Measurements from ENCODE around the gene PTPRC. TPM values are rescaled to one million over a fixed set of nuclear protein-coding genes. Genes with fewer than 3 reads are reported as not detected.
A peak's percentile ranks its signal among the peaks of the same experiment; 100 is the strongest.

Gene PTPRC
- total and polyA plus RNA-seq, 5 donors from 2014 or later: 946 to 1,099 (median 1,070) TPM

GRCh38 chr1:198656500-198656932 lies 17.7 kb downstream of the PTPRC start:
- Histone ChIP-seq H3K27me3 (ENCODE audit: control insufficient read depth, insufficient read depth, low read length) (no peaks in the 10 kb centered on the region), H3K27ac (ENCODE audit: insufficient read depth, low read length, poor library complexity, severe bottlenecking) (peak overlapping the region; percentile 97), H3K4me1 (ENCODE audit: control insufficient read depth, insufficient read depth, low read length, poor library complexity, severe bottlenecking) (peaks cover 89% of the 10 kb centered on the region), H3K36me3 (ENCODE audit: control insufficient read depth, insufficient read depth, low read length) (peaks cover 25% of the 10 kb centered on the region), H3K9me3 (ENCODE audit: control insufficient read depth in 2 of 2, low read length in 2 of 2) (no peaks in the 10 kb centered on the region), H3K4me3 (ENCODE audit: low read depth, low read length) (peak overlapping the region; percentile 100)
- peak; percentile 64 to 70 for ATAC-seq (ENCODE audit: low read depth in 2 of 2)
- peak overlapping the region; percentile 82 to 88 (median 83) for H3K4me3 Mint-ChIP-seq
- H3K27me3 Mint-ChIP-seq: no peaks in the 10 kb centered on the region
- H3K27ac Mint-ChIP-seq: peak overlapping the region; percentile 91 to 100 (median 94)
- peak; percentile 75 to 88 (median 77) for DNase-seq
- peaks cover 21% of the 10 kb centered on the region for H3K36me3 Mint-ChIP-seq
- H3K4me1 Mint-ChIP-seq: peaks cover 43 to 67% (median 51%) of the 10 kb centered on the region in 4 donors
- H3K9me3 Mint-ChIP-seq: no peaks in the 10 kb centered on the region

- Mint-ChIP-seq H3K9me3 (no peaks in the 10 kb centered on the region), H3K4me1 (peaks cover 41 to 65% (median 49%) of the 10 kb centered on the region in 4 donors), H3K27me3 (no peaks in the 10 kb centered on the region), H3K27ac (peak overlapping the region; percentile 91 to 99 (median 92)), H3K36me3 (peaks cover 17% of the 10 kb centered on the region), H3K4me3 (peak overlapping the region; percentile 80 to 88 (median 84))
- Histone ChIP-seq H3K4me3 (ENCODE audit: low read depth, low read length) (peak overlapping the region; percentile 100), H3K27ac (ENCODE audit: insufficient read depth, low read length, poor library complexity, severe bottlenecking) (peak overlapping the region; percentile 97), H3K4me1 (ENCODE audit: control insufficient read depth, insufficient read depth, low read length, poor library complexity, severe bottlenecking) (peaks cover 91% of the 10 kb centered on the region), H3K27me3 (ENCODE audit: control insufficient read depth, insufficient read depth, low read length) (no peaks in the 10 kb centered on the region), H3K36me3 (ENCODE audit: control insufficient read depth, insufficient read depth, low read length) (peaks cover 26% of the 10 kb centered on the region), H3K9me3 (ENCODE audit: control insufficient read depth in 2 of 2, low read length in 2 of 2) (no peaks in the 10 kb centered on the region)
- peak; percentile 36 to 38 for ATAC-seq (ENCODE audit: low read depth in 2 of 2)
- DNase-seq: peak in 2 of 3 donors; percentile 59 to 78
Measured at GRCh38 chr1:198657550-198658064, 18.8 kb downstream of the PTPRC start.

DNA sequence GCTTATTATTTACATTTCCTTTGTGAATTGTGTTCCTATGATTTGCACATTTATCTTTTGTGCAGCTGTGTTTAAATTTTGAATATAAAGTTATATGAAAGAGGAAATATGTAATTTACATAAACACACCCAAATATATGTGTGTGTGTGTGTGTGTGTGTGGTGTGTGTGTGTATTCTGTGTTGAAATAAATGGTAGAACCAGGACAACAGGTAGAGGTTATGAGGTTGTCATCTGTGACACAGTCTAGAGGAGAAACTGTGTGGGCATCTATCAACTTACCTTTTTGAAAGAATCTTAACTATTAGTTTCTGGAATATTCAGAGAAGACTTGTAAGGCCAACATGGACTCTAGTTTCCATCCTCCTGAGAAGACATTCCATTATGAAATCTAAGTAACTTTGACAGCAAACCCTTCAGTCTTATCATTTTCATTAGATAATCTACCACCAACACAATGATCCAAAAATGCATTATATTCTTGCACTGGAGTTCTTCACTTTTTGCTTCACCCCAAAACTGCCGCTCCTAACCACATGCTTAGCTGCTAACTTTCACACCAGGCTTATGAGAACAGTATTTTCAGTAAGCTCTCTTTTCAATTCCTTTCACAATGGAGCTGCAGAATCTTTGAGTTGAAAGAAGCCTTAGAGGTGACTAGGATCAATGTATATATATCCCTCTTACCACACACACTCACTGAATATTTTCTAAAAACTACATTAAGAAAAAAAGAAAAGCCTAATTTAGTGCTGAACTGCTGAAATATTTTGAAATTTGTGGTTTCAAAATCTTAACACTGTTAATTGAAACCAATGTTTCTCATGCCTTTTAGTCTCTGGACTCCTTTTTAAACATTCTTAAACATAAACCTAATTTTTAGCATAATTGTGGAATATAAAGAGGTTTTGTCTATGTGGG lies 21.8 kb downstream of the PTPRC start:
- peaks cover 86% of the 10 kb centered on the region for H3K4me1 ChIP-seq (ENCODE audit: control insufficient read depth, insufficient read depth, low read length, poor library complexity, severe bottlenecking)
- DNase-seq (no peak), ATAC-seq (ENCODE audit: low read depth in 2 of 2) (no peak)
- H3K4me3 ChIP-seq (ENCODE audit: low read depth, low read length): peak overlapping the region; percentile 85
- H3K9me3 ChIP-seq (ENCODE audit: control insufficient read depth in 2 of 2, low read length in 2 of 2): no peaks in the 10 kb centered on the region
- H3K4me3 Mint-ChIP-seq: peak overlapping the region; percentile 61 to 74 (median 72)
- no peaks in the 10 kb centered on the region for H3K27me3 ChIP-seq (ENCODE audit: control insufficient read depth, insufficient read depth, low read length)
- H3K9me3 Mint-ChIP-seq: no peaks in the 10 kb centered on the region
- no peaks in the 10 kb centered on the region for H3K27me3 Mint-ChIP-seq
- peak overlapping the region; percentile 97 for H3K27ac ChIP-seq (ENCODE audit: insufficient read depth, low read length, poor library complexity, severe bottlenecking)
- H3K36me3 ChIP-seq (ENCODE audit: control insufficient read depth, insufficient read depth, low read length): peaks cover 29% of the 10 kb centered on the region
- H3K27ac Mint-ChIP-seq: peak overlapping the region; percentile 47 to 96 (median 82)
- peaks cover 54 to 75% (median 64%) of the 10 kb centered on the region in 4 donors for H3K4me1 Mint-ChIP-seq
- H3K36me3 Mint-ChIP-seq: peaks cover 27% of the 10 kb centered on the region

- DNase-seq: no peak
- ATAC-seq (ENCODE audit: low read depth in 2 of 2): no peak
- Mint-ChIP-seq H3K4me1 (peaks cover 48 to 79% (median 67%) of the 10 kb centered on the region in 4 donors), H3K36me3 (peaks cover 33% of the 10 kb centered on the region), H3K27me3 (no peaks in the 10 kb centered on the region), H3K9me3 (no peaks in the 10 kb centered on the region), H3K4me3 (peak overlapping the region; percentile 81 to 94 (median 82)), H3K27ac (peak overlapping the region; percentile 92 to 96 (median 95))
- Histone ChIP-seq H3K9me3 (ENCODE audit: control insufficient read depth in 2 of 2, low read length in 2 of 2) (no peaks in the 10 kb centered on the region), H3K36me3 (ENCODE audit: control insufficient read depth, insufficient read depth, low read length) (peaks cover 41% of the 10 kb centered on the region), H3K4me1 (ENCODE audit: control insufficient read depth, insufficient read depth, low read length, poor library complexity, severe bottlenecking) (peaks cover 90% of the 10 kb centered on the region), H3K27ac (ENCODE audit: insufficient read depth, low read length, poor library complexity, severe bottlenecking) (peak overlapping the region; percentile 97), H3K4me3 (ENCODE audit: low read depth, low read length) (peak overlapping the region; percentile 85), H3K27me3 (ENCODE audit: control insufficient read depth, insufficient read depth, low read length) (no peaks in the 10 kb centered on the region)
Measured at GRCh38 chr1:198662821-198663220, 24.0 kb downstream of the PTPRC start.

GRCh38 chr1:198664068-198664788 lies 25.4 kb downstream of the PTPRC start:
- ATAC-seq (ENCODE audit: low read depth in 2 of 2) (no peak), DNase-seq (no peak)
- H3K4me1 Mint-ChIP-seq: peaks cover 46 to 80% (median 68%) of the 10 kb centered on the region in 4 donors
- peak overlapping the region; percentile 97 for H3K27ac ChIP-seq (ENCODE audit: insufficient read depth, low read length, poor library complexity, severe bottlenecking)
- peaks cover 90% of the 10 kb centered on the region for H3K4me1 ChIP-seq (ENCODE audit: control insufficient read depth, insufficient read depth, low read length, poor library complexity, severe bottlenecking)
- peak overlapping the region; percentile 85 for H3K4me3 ChIP-seq (ENCODE audit: low read depth, low read length)
- H3K27ac Mint-ChIP-seq: peak overlapping the region; percentile 81 to 99 (median 95)
- no peaks in the 10 kb centered on the region for H3K9me3 ChIP-seq (ENCODE audit: control insufficient read depth in 2 of 2, low read length in 2 of 2)
- H3K27me3 Mint-ChIP-seq: no peaks in the 10 kb centered on the region
- no peaks in the 10 kb centered on the region for H3K27me3 ChIP-seq (ENCODE audit: control insufficient read depth, insufficient read depth, low read length)
- H3K36me3 Mint-ChIP-seq: peaks cover 44% of the 10 kb centered on the region
- no peaks in the 10 kb centered on the region for H3K9me3 Mint-ChIP-seq
- H3K4me3 Mint-ChIP-seq: peak overlapping the region; percentile 71 to 89 (median 85)
- H3K36me3 ChIP-seq (ENCODE audit: control insufficient read depth, insufficient read depth, low read length): peaks cover 46% of the 10 kb centered on the region

GRCh38 chr1:198667186-198667585 lies 28.3 kb downstream of the PTPRC start:
- Mint-ChIP-seq H3K9me3 (no peaks in the 10 kb centered on the region), H3K4me3 (peak overlapping the region; percentile 43 to 88 (median 74)), H3K27me3 (no peaks in the 10 kb centered on the region), H3K36me3 (peaks cover 58% of the 10 kb centered on the region), H3K27ac (peak overlapping the region; percentile 93 to 98 (median 97)), H3K4me1 (peaks cover 54 to 88% (median 77%) of the 10 kb centered on the region in 4 donors)
- no peak for DNase-seq
- Histone ChIP-seq H3K36me3 (ENCODE audit: control insufficient read depth, insufficient read depth, low read length) (peaks cover 65% of the 10 kb centered on the region), H3K27me3 (ENCODE audit: control insufficient read depth, insufficient read depth, low read length) (no peaks in the 10 kb centered on the region), H3K9me3 (ENCODE audit: control insufficient read depth in 2 of 2, low read length in 2 of 2) (no peaks in the 10 kb centered on the region), H3K27ac (ENCODE audit: insufficient read depth, low read length, poor library complexity, severe bottlenecking) (peak overlapping the region; percentile 97), H3K4me1 (ENCODE audit: control insufficient read depth, insufficient read depth, low read length, poor library complexity, severe bottlenecking) (peaks cover 95% of the 10 kb centered on the region), H3K4me3 (ENCODE audit: low read depth, low read length) (peak overlapping the region; percentile 80)
- no peak for ATAC-seq (ENCODE audit: low read depth in 2 of 2)

GRCh38 chr1:198667807-198668206 lies 29.0 kb downstream of the PTPRC start:
- H3K27ac ChIP-seq (ENCODE audit: insufficient read depth, low read length, poor library complexity, severe bottlenecking): peak overlapping the region; percentile 97
- H3K4me1 ChIP-seq (ENCODE audit: control insufficient read depth, insufficient read depth, low read length, poor library complexity, severe bottlenecking): peaks cover 95% of the 10 kb centered on the region
- peaks cover 63% of the 10 kb centered on the region for H3K36me3 ChIP-seq (ENCODE audit: control insufficient read depth, insufficient read depth, low read length)
- H3K4me3 Mint-ChIP-seq: peak overlapping the region; percentile 17 to 88 (median 74)
- no peaks in the 10 kb centered on the region for H3K27me3 ChIP-seq (ENCODE audit: control insufficient read depth, insufficient read depth, low read length)
- H3K9me3 Mint-ChIP-seq: no peaks in the 10 kb centered on the region
- no peak for ATAC-seq (ENCODE audit: low read depth in 2 of 2)
- peak overlapping the region; percentile 93 to 98 (median 97) for H3K27ac Mint-ChIP-seq
- H3K9me3 ChIP-seq (ENCODE audit: control insufficient read depth in 2 of 2, low read length in 2 of 2): no peaks in the 10 kb centered on the region
- peaks cover 51 to 88% (median 77%) of the 10 kb centered on the region in 4 donors for H3K4me1 Mint-ChIP-seq
- peak overlapping the region; percentile 80 for H3K4me3 ChIP-seq (ENCODE audit: low read depth, low read length)
- no peak for DNase-seq
- H3K36me3 Mint-ChIP-seq: peaks cover 59% of the 10 kb centered on the region
- H3K27me3 Mint-ChIP-seq: no peaks in the 10 kb centered on the region

All from CD4-positive, CD25-positive, alpha-beta regulatory T cell (primary cell).